ENCODE results near the gene CMIP. TPM values are rescaled to one million over a fixed set of nuclear protein-coding genes. Genes with fewer than 3 reads are reported as not detected.
"Not testable (repeated sequence)": the region's sequence is repeated elsewhere in the genome, so short reads cannot be mapped to it uniquely, and the experiment has no call there.

Gene CMIP
- total RNA-seq, 4 donors from 2014 or later = 17.1 to 60.5 (median 39.7) TPM

GRCh38 chr16:81575307-81575706 is 130.7 kb downstream of the CMIP start:
- TF ChIP-seq CTCF (IDR thresholded peaks at IDR 0.05) = no peak
- TF ChIP-seq POLR2A (IDR thresholded peaks at IDR 0.05) = no peak
- no peak overlapping the region for H3K27ac ChIP-seq
- no peak overlapping the region for H3K4me3 ChIP-seq
- H3K9me3 ChIP-seq = no peaks in the 10 kb centered on the region
- DNase-seq = no peak
- H3K27me3 ChIP-seq = no peaks in the 10 kb centered on the region
- intact Hi-C loops (cut with DNase I) = no loop called here
- 72 to 82% methylated on average over 3 to 6 of the region's 6 CpGs for WGBS, 2 donors
- peaks cover 0 to 7% (median 0%) of the 10 kb centered on the region in 3 donors for H3K36me3 ChIP-seq
- peaks cover 18 to 55% (median 23%) of the 10 kb centered on the region in 3 donors for H3K4me1 ChIP-seq

GRCh38 chr16:81575834-81576233 is 131.2 kb downstream of the CMIP start:
- 92 to 98% methylated on average over 5 to 6 of the region's 6 CpGs for WGBS, 2 donors
- no peaks in the 10 kb centered on the region for H3K9me3 ChIP-seq
- peaks cover 0 to 7% (median 0%) of the 10 kb centered on the region in 3 donors for H3K36me3 ChIP-seq
- no peak for DNase-seq
- no peak overlapping the region for H3K27ac ChIP-seq
- TF ChIP-seq POLR2A (IDR thresholded peaks at IDR 0.05) = no peak
- TF ChIP-seq CTCF (IDR thresholded peaks at IDR 0.05) = no peak
- H3K27me3 ChIP-seq = no peaks in the 10 kb centered on the region
- peaks cover 18 to 55% (median 19%) of the 10 kb centered on the region in 3 donors for H3K4me1 ChIP-seq
- no peak overlapping the region for H3K4me3 ChIP-seq
- intact Hi-C loops (cut with DNase I) = no loop called here

- Histone ChIP-seq H3K4me1 (peaks cover 22 to 57% (median 24%) of the 10 kb centered on the region in 3 donors), H3K36me3 (peaks cover 0 to 7% (median 0%) of the 10 kb centered on the region in 3 donors), H3K4me3 (no peak overlapping the region), H3K27ac (no peak overlapping the region), H3K9me3 (no peaks in the 10 kb centered on the region), H3K27me3 (no peaks in the 10 kb centered on the region)
- intact Hi-C loops (cut with DNase I) = no loop called here
- WGBS, 2 donors = 89 to 91% methylated on average over 1 of the region's 1 CpG
- TF ChIP-seq CTCF (IDR thresholded peaks at IDR 0.05) = no peak
- TF ChIP-seq POLR2A (IDR thresholded peaks at IDR 0.05) = no peak
- DNase-seq = no peak
Observed at GRCh38 chr16:81576696-81577095, 132.1 kb downstream of the CMIP start.

- H3K9me3 ChIP-seq; H3K27me3 ChIP-seq; H3K36me3 ChIP-seq; H3K27ac ChIP-seq; DNase-seq; H3K4me3 ChIP-seq; intact Hi-C loops (cut with DNase I): not testable (repeated sequence)
- peaks cover 28 to 57% (median 30%) of the 10 kb centered on the region in 3 donors for H3K4me1 ChIP-seq
Observed at GRCh38 chr16:81577272-81577671, 132.7 kb downstream of the CMIP start.

- 97 to 98% methylated on average over 2 of the region's 2 CpGs for WGBS, 2 donors
- intact Hi-C loops (cut with DNase I) = no loop called here
- no peak for DNase-seq
- TF ChIP-seq CTCF (IDR thresholded peaks at IDR 0.05) (no peak), POLR2A (IDR thresholded peaks at IDR 0.05) (no peak)
- Histone ChIP-seq H3K36me3 (peaks cover 0 to 7% (median 0%) of the 10 kb centered on the region in 3 donors), H3K4me3 (no peak overlapping the region), H3K27me3 (no peaks in the 10 kb centered on the region), H3K27ac (no peak overlapping the region), H3K9me3 (no peaks in the 10 kb centered on the region), H3K4me1 (peaks cover 36 to 61% (median 38%) of the 10 kb centered on the region in 3 donors)
Observed at GRCh38 chr16:81578076-81578475, 133.5 kb downstream of the CMIP start.

Measured in esophagus squamous epithelium (tissue), 5 donors.